HepG2 (cell line): ENCODE results near the gene RABGGTA. TPM values are rescaled to one million over a fixed set of nuclear protein-coding genes. Genes with fewer than 3 reads are reported as not detected.

Experiments used
- CEBPZ ChIP-seq: IDR thresholded peaks from 2 replicates; pipeline ENCODE4 v1.6.1; 2012; ENCODE audit warnings: low read length, improper control_type of control experiment
- DBP ChIP-seq: sonication (generic); formaldehyde crosslinking; IDR thresholded peaks from 2 replicates; pipeline ENCODE4 v1.4.0; 2020; ENCODE audit warnings: missing genetic modification reagents; ENCODE audit errors: not compliant biosample characterization
- DDIT3 ChIP-seq: sonication (generic); formaldehyde crosslinking; IDR thresholded peaks from 2 replicates; pipeline ENCODE4 v1.4.0; 2020; ENCODE audit warnings: mild to moderate bottlenecking, missing genetic modification reagents
- EZH2 ChIP-seq: conservative IDR thresholded peaks from 2 replicates; pipeline ENCODE4 v1.6.1; 2012; ENCODE audit warnings: mild to moderate bottlenecking, low read depth, low read length, moderate library complexity
- FOXK1 ChIP-seq: sonication (generic); formaldehyde crosslinking; IDR thresholded peaks from 2 replicates; pipeline ENCODE4 v1.4.0; 2020; ENCODE audit warnings: low read depth, missing genetic modification reagents, borderline replicate concordance
- GATAD1 ChIP-seq: IDR thresholded peaks from 2 replicates; pipeline ENCODE4 v1.6.1; 2016; ENCODE audit warnings: missing genetic modification reagents, missing compliant biosample characterization
- HNRNPK ChIP-seq: fragments of 200-400 bp; formaldehyde crosslinking; IDR thresholded peaks from 2 replicates; pipeline ENCODE4 v1.6.1; 2018; ENCODE audit warnings: low read length, low read depth, moderate library complexity, mild to moderate bottlenecking; ENCODE audit not compliant: poor library complexity, severe bottlenecking
- MAF1 ChIP-seq: sonication (generic); formaldehyde crosslinking; IDR thresholded peaks from 2 replicates; pipeline ENCODE4 v1.5.0; 2020; ENCODE audit warnings: missing genetic modification reagents, borderline replicate concordance
- MEIS1 ChIP-seq: sonication (generic); formaldehyde crosslinking; IDR thresholded peaks from 2 replicates; pipeline ENCODE4 v1.9.0; 2021; ENCODE audit warnings: mild to moderate bottlenecking, missing genetic modification reagents, moderate library complexity, borderline replicate concordance
- MTA1 ChIP-seq: sonication (generic); formaldehyde crosslinking; IDR thresholded peaks from 2 replicates; pipeline ENCODE4 v1.4.0; 2020; ENCODE audit warnings: missing genetic modification reagents, mild to moderate bottlenecking, borderline replicate concordance
- RBM39 ChIP-seq: fragments of 200-400 bp; formaldehyde crosslinking; IDR thresholded peaks from one replicate; pipeline ENCODE4 v1.6.1; 2018; ENCODE audit warnings: antibody characterized with exemption, mild to moderate bottlenecking, low read depth, low read length; ENCODE audit not compliant: poor library complexity, severe bottlenecking
- REL ChIP-seq: sonication (generic); formaldehyde crosslinking; conservative IDR thresholded peaks from 2 replicates; pipeline ENCODE4 v1.8.0; 2022; ENCODE audit warnings: mild to moderate bottlenecking, missing genetic modification reagents, moderate library complexity
- RXRB ChIP-seq: IDR thresholded peaks from 2 replicates; pipeline ENCODE4 v1.6.1; 2016; ENCODE audit warnings: borderline replicate concordance, missing genetic modification reagents, missing compliant biosample characterization
- SP5 ChIP-seq: IDR thresholded peaks from 2 replicates; pipeline ENCODE4 v1.6.1; 2016; ENCODE audit warnings: low read depth, borderline replicate concordance
- TAF15 ChIP-seq: fragments of 200-400 bp; formaldehyde crosslinking; IDR thresholded peaks from one replicate; pipeline ENCODE4 v1.6.1; 2018; ENCODE audit warnings: mild to moderate bottlenecking, low read depth, low read length; ENCODE audit not compliant: poor library complexity, severe bottlenecking
- TGIF2 ChIP-seq: IDR thresholded peaks from 2 replicates; pipeline ENCODE4 v1.6.1; 2016; ENCODE audit warnings: control low read depth, missing compliant biosample characterization
- ZBTB7A ChIP-seq: sonication (generic); formaldehyde crosslinking; IDR thresholded peaks from 2 replicates; pipeline ENCODE4 v1.8.0; 2022; ENCODE audit warnings: mild to moderate bottlenecking, missing genetic modification reagents
- ZNF382 ChIP-seq: sonication (generic); formaldehyde crosslinking; IDR thresholded peaks from 2 replicates; pipeline ENCODE4 v1.5.0; 2020; ENCODE audit warnings: missing genetic modification reagents, mild to moderate bottlenecking, borderline replicate concordance
- ZNF556 ChIP-seq: sonication (generic); formaldehyde crosslinking; IDR thresholded peaks from 2 replicates; pipeline ENCODE4 v1.4.0; 2020; ENCODE audit warnings: mild to moderate bottlenecking, missing genetic modification reagents, borderline replicate concordance
- polyA plus RNA-seq, 8 experiments: library from polyadenylated mRNA; depleted of rRNA in 3 of 8; stranded (reverse) in 7 of 8; unstranded in 1 of 8; fragments of >200 nt; fragmentation: Illumina TruSeq in 4 of 8; extraction: Trizol in 4 of 8; gene quantifications; 2 replicates each; pipeline versions ENCODE4 v1.2.1 to v1.2.3, GENCODE V29; 2011 to 2016; ENCODE audit warnings: low read depth in 4 of 8, missing spikeins in 1 of 8, mixed read lengths in 1 of 8; ENCODE audit not compliant: insufficient read depth in 1 of 8
- total RNA-seq, 5 experiments: library from RNA; depleted of rRNA; stranded (reverse); fragments of >200 nt; fragmentation: Illumina TruSeq; extraction: Trizol; gene quantifications; 2 replicates each; pipeline ENCODE4 v1.2.3, GENCODE V29; 2016; ENCODE audit warnings: low read depth in 1 of 5
- TF ChIP-seq, protein P1 (sequence below): sonication (generic); formaldehyde crosslinking; IDR thresholded peaks from 2 replicates; pipeline ENCODE4 v1.4.0; 2020; ENCODE audit warnings: missing genetic modification reagents, mild to moderate bottlenecking, borderline replicate concordance
- TF ChIP-seq, protein P2 (sequence below): IDR thresholded peaks from 2 replicates; pipeline ENCODE4 v1.6.1; 2016; ENCODE audit warnings: missing compliant biosample characterization, missing genetic modification reagents, borderline replicate concordance

Gene RABGGTA
- total and polyA plus RNA-seq, 2 of the 13 experiments (the other 11 are each of a cell fraction or from before 2014, with no cell fraction given), result 57.9 to 90.8 TPM

GRCh38 chr14:24232121-24232644, 39.2 kb downstream of the RABGGTA start, which contains the start of gene NEDD8 (continued):
- TF ChIP-seq TGIF2 (CRISPR knock-in tag) (peak; percentile 78; the same call in 1 of the 2 replicates), RXRB (no peak; the same call in 1 of the 2 replicates), MTA1 (CRISPR knock-in tag) (no peak; the same call in 1 of the 2 replicates), DBP (CRISPR knock-in tag) (no peak), DDIT3 (CRISPR knock-in tag) (no peak), EZH2 (no peak), ZBTB7A (CRISPR knock-in tag) (peak; percentile 93), SP5 (CRISPR knock-in tag) (peak; percentile 48; the same call in 1 of the 2 replicates), TAF15 (peak; percentile 91), CEBPZ (no peak), FOXK1 (CRISPR knock-in tag) (peak; percentile 58; the same call in 1 of the 2 replicates), MEIS1 (CRISPR knock-in tag) (no peak; the same call in 1 of the 2 replicates), GATAD1 (CRISPR knock-in tag) (peak; percentile 87), HNRNPK (peak; percentile 81), MAF1 (CRISPR knock-in tag) (no peak; the same call in 1 of the 2 replicates), RBM39 (peak; percentile 95), ZNF382 (CRISPR knock-in tag) (no peak), ZNF556 (CRISPR knock-in tag) (no peak; the same call in 1 of the 2 replicates), REL (CRISPR knock-in tag) (no peak)
- TF ChIP-seq, protein P1, sequence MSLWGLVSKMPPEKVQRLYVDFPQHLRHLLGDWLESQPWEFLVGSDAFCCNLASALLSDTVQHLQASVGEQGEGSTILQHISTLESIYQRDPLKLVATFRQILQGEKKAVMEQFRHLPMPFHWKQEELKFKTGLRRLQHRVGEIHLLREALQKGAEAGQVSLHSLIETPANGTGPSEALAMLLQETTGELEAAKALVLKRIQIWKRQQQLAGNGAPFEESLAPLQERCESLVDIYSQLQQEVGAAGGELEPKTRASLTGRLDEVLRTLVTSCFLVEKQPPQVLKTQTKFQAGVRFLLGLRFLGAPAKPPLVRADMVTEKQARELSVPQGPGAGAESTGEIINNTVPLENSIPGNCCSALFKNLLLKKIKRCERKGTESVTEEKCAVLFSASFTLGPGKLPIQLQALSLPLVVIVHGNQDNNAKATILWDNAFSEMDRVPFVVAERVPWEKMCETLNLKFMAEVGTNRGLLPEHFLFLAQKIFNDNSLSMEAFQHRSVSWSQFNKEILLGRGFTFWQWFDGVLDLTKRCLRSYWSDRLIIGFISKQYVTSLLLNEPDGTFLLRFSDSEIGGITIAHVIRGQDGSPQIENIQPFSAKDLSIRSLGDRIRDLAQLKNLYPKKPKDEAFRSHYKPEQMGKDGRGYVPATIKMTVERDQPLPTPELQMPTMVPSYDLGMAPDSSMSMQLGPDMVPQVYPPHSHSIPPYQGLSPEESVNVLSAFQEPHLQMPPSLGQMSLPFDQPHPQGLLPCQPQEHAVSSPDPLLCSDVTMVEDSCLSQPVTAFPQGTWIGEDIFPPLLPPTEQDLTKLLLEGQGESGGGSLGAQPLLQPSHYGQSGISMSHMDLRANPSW (CRISPR knock-in tag), result no peak
- TF ChIP-seq, protein P2, sequence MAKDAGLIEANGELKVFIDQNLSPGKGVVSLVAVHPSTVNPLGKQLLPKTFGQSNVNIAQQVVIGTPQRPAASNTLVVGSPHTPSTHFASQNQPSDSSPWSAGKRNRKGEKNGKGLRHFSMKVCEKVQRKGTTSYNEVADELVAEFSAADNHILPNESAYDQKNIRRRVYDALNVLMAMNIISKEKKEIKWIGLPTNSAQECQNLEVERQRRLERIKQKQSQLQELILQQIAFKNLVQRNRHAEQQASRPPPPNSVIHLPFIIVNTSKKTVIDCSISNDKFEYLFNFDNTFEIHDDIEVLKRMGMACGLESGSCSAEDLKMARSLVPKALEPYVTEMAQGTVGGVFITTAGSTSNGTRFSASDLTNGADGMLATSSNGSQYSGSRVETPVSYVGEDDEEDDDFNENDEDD (CRISPR knock-in tag), result peak; percentile 43; the same call in 1 of the 2 replicates
